A549 treated with ZK216348 at 1 μM for 4 hours (cell line): ENCODE measurements around the gene KCTD18. TPM values are rescaled to one million over a fixed set of nuclear protein-coding genes. Genes with fewer than 3 reads are reported as not detected.

Source experiments
- total RNA-seq: library from RNA; stranded (reverse); fragments of 200-300 nt; extraction: Qiagen RNA extraction; gene quantifications from 5 replicates; pipeline ENCODE4 v1.2.3, GENCODE V29; 2022; ENCODE audit warnings: low read depth

The KCTD18 gene
- total RNA-seq, result 9.7 to 12.9 TPM (median 10.8 TPM) in 5 replicates

GRCh38 chr2:200509612-200510433, at the start of gene KCTD18:
TSS of gene KCTD18 (minus strand) at chr2:200510068. CDS start at chr2:200507016, 3,052 bp downstream.

GRCh38 chr2:200525882-200526651, 16.2 kb upstream of the KCTD18 start, which contains the start of gene SGO2:
TSS of gene SGO2 (plus strand) at chr2:200526207. CDS start at chr2:200532976, 6,769 bp downstream.

Other genes with a start within 250 kb of the KCTD18 start
- 127 to 148 TPM (median 141 TPM) in 5 replicates for gene SPATS2L, start 203.4 kb downstream of the KCTD18 start, total RNA-seq
- 7.8 to 15.8 TPM (median 14.9 TPM) in 5 replicates for gene SGO2, start 16.1 kb upstream of the KCTD18 start, total RNA-seq
- 3.8 to 5.2 TPM (median 4.9 TPM) in 5 replicates for gene AOX1, start 75.9 kb upstream of the KCTD18 start, total RNA-seq